Suppressor macrophage treated with lipopolysaccharide for 1 hour (primary cell): ENCODE data around the gene TRAT1.
"Not testable (repeated sequence)": the region's sequence is repeated elsewhere in the genome, so short reads cannot be mapped to it uniquely, and the experiment has no call there.

ENCODE experiments used
- DNase-seq, 3 donors: peaks; one replicate each; pipeline ENCODE4 v3.0.0-alpha.2; 2020 to 2022

TRAT1 gene, protein sequence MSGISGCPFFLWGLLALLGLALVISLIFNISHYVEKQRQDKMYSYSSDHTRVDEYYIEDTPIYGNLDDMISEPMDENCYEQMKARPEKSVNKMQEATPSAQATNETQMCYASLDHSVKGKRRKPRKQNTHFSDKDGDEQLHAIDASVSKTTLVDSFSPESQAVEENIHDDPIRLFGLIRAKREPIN

DNA sequence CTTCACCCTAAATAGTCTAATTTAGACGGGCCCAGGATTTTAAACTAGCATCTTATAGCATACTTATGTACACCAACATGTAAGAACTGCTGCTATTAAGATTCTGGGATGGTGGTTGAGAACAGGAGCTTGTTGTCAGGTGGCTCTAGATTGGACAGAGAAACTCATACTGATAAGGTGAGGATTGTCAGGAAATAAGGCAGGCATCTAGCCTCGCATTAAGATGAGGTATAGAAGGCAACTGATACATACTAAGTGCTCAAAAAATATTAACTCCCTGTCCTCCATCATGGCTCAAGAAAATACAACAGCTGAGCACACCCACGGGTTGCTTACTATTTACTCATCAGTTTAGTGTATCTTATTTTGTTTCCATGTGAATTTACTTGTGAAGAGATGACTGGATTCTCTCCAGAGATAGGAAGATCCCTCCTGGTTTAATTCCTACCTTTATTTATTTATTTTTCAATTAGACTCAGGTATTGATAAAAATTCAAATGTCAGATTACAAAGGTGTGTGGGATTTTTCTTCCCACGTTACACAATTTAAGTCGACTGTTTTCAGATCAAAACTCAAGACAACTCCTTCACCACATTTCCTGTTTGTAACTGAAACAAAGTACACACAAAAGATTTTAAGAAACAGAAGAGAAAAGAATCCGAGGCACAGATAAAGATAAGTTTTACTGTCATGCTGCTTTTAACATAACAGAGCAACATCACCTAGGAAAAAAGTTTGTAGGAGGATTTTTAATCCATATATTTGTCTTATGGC, at the start of gene TRAT1:
Gene TRAT1, plus strand, starts transcription at position 664 of the 775 bp plus-strand sequence. CDS start 142 bp downstream, outside the sequence.
- no peak for DNase-seq

DNA sequence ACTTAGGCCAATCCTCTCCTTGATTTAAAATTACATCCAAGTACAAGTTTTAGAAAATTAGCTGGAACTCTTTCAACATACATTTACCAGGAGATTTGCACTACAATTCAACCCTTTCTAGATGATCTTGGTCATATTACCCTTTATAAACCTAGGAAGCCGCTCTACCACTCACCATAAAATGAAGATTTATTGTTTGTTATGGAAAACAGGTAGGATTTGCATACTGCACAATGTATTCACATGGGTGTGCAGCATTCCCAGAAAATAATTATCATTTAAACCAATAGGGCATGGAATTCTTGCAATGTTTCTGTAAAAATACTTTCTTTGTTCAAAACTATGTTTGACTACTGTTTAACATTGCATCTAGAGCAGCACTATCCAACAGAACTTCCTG, 46.9 kb upstream of the TRAT1 start:
- no peak for DNase-seq

- DNase-seq: no peak
Observed at GRCh38 chr3:108779496-108779895, 43.1 kb upstream of the TRAT1 start.

DNA sequence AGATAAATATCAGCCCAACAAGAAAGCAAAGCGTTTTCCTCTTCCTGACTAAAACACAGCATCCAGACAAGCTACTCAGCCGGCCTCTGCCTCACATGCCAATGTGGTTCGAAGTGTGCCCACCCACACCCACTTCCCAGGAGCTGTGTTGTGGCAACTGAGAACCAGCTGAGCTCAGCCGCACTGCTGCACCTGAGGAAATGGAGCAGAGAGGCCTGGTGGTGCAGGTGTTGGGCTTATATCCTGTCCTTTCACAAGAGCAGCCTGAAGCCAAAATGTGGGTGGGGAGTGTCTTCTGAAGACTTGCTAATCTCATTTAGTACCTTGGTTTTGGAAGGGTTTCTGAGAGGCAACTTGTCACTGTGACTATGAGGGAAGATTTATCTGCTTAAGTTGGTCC, 42.4 kb upstream of the TRAT1 start:
- DNase-seq: no peak

DNA sequence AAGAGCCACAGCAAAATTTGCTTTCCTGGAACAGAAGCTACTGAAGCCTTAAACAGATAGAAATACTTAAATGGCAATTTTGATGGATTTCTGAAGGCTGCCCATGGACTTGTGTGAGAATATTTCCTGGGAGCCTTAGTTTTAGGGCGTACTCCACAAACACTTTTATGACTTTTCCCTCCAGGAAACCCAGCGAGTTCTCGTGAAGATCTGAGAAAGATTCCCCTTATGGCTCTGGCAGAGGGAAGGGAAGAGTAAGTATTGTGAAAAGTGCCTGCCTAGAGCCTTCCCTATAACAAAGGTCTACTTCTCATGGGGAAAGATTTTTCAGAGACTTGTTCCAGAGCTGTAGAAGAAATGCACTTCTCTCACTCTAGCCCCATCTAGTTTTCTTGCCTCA, 31.1 kb upstream of the TRAT1 start:
- DNase-seq: no peak

GRCh38 chr3:108804437-108804836, 18.1 kb upstream of the TRAT1 start:
- no peak for DNase-seq

DNA sequence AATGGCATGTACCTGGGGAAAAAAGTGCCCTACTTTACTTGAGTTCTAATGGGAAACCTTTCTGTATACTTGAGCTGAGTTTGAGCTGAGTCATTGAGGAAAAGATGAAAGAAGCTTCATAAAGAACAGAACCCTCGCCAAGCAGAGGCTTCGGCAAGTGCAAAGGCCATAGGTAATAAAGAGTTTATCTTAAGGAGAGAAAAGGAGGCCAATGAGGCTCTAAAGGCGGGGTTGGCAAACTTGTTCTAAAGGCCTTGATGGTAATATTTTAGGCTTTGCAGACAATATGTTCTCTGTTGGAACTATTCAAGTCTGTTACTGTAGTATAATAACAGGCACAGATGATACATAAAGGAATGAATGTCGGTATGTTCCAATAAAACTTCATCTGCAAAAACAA, 17.6 kb upstream of the TRAT1 start:
- DNase-seq: no peak

GRCh38 chr3:108806316-108806715, 16.3 kb upstream of the TRAT1 start:
- no peak for DNase-seq

- DNase-seq: no peak
Observed at GRCh38 chr3:108818404-108818803, 4.2 kb upstream of the TRAT1 start.

- no peak for DNase-seq
Observed at GRCh38 chr3:108820586-108820985, 2.0 kb upstream of the TRAT1 start.

DNA sequence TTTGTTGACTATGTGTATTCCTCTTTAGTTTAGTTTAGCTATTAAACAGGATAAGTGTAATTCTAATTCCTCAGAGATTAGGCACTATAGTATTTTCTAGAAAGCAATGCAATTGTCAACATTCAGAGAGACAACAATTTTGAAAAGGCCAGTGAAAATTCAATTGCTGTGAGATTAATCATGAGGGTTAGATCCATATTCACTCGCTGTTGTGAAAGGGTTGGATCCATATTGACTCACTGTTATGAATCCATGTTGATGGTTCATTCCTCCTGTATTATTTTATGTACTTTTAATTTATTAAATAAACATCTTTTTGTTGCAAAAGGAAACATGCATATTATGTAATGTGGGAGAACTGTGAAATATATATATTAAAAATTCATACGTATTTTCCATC, 641 bp downstream of the TRAT1 start:
- DNase-seq: no peak

GRCh38 chr3:108823803-108824202, 1.2 kb downstream of the TRAT1 start:
- DNase-seq: not testable (repeated sequence)

DNA sequence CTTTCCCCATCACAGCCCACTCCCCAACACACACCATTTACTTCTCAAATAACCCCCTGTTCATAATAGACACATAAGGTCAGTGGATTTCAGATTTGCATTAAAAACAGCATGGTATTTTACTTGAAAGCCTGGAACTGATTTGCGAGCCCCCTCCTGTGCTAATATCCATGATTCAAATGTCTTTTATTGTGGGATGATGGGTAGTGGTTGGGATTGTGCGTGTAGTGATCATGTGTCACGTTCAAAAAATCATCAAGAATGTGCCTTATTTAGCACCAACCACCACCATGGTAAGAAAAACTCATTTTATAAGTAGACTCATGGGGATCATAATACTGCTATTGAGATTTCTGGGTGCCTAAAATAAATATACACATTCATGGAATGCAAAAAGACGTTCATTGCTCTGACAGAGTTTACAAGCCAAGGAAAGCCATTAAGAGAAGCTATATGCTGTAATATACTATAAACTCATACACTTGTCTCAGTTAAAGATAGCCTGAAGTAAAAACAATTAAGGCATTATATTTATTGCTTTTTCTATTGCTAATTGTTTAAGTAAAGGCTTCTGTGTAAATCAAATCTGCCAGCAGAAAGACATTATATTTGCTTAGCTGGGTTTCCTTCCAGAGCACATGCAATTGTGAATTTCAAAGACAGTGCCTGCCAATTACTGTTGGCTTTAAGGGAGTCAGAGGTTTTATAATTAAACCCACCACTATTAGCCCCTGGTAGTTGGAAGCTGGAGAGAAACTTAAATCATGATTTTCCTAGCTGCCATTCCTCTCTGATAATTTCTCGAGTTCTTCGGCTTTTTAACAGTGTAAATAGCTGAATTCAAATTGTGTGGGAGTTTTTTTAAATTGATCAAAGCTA, 4.0 kb downstream of the TRAT1 start:
- no peak for DNase-seq

- no peak for DNase-seq
Observed at GRCh38 chr3:108830381-108830780, 7.8 kb downstream of the TRAT1 start.

- no peak for DNase-seq
Observed at GRCh38 chr3:108830991-108831614, 8.5 kb downstream of the TRAT1 start.

DNA sequence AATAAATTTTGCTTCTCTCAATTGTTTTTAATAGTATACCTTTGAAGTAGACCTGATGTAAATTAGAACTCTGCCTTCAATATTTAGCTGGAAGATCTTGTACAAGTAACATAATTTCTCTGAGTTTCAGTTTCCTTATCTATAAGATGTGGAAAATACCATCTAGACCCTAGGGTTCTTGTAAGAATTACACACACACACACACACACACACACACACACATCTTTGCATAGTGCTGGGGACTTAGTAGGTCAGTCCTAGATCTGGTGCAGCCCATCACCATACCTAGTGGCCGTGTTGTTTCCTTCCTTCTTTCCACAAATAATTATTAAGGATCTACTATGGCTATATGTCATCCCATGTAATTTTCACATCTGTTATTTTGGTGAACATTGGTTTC, 11.0 kb downstream of the TRAT1 start:
- DNase-seq: no peak

GRCh38 chr3:108834551-108834950, 12.0 kb downstream of the TRAT1 start:
- DNase-seq: no peak

GRCh38 chr3:108835101-108835500, 12.5 kb downstream of the TRAT1 start:
- no peak for DNase-seq

DNA sequence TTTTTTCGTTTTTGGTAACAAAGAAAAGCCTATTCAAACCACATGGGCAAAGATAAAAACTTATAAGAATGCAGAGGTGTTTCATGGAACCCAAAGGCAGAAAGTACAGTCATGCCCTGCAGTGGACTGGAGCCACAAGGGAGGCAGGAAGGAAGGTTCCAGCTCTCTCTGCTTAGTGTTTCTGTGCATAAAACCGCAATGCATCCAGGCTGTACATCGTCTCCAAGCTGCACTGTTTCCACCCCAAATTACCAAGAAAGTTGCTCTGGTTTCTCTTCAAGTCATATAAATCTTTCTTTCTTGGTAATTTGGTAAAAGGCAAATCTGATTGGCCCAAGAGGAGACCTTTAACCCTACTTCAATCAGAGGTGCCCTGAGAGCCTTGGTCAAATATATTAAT, 15.8 kb downstream of the TRAT1 start:
- DNase-seq: no peak

GRCh38 chr3:108845709-108846293, 23.2 kb downstream of the TRAT1 start:
- DNase-seq: no peak

DNA sequence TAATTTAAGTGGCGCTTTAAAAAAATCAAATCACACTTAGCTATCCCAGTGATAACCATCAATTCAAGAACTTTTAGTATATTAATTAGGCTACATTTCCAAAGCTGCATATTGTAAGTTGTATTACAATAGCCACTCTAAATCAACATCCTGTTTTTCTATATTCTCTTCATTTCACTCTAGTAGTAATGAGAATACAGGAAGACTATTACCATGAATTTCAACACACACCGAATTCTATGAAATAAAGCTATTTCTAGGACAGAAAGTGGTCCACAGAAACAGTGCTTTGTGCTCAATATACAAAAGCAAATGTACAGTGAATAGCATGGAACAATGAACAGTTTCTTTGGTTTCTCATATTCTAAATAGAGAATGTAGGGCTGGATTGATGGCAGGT, 24.6 kb downstream of the TRAT1 start:
- no peak for DNase-seq

DNA sequence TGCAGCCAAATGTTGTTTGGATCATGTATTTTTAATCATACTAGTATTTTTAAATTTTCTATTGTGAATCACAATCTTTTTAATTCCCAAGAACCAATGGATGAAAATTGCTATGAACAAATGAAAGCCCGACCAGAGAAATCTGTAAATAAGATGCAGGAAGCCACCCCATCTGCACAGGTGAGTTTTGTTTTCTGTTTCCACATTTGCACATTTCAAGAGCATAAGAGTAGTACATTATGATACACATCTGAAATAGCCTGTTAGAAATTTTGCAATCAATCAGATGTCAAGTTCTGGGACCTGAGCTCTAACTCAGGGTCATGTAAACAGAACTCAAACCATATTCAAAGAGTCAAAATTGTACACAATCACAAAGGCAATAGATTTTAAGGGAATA, 26.5 kb downstream of the TRAT1 start:
- no peak for DNase-seq

GRCh38 chr3:108861401-108861800, 38.8 kb downstream of the TRAT1 start:
- no peak for DNase-seq
